Keratinocyte (primary cell): ENCODE results near the gene HSP90AA1. TPM values are rescaled to one million over a fixed set of nuclear protein-coding genes. Genes with fewer than 3 reads are reported as not detected.

Experiments
- DNase-seq: peaks from one replicate; pipeline ENCODE4 v3.0.0-alpha.2; 2011; ENCODE audit warnings: low read depth, missing footprints, low spot score
- FAIRE-seq: peaks from 2 replicates; lab custom pipeline; 2011; peaks lifted over from hg19 to GRCh38; lab: Jason Lieb, UNC
- H2AFZ ChIP-seq: 2 replicates; pipeline ENCODE4 v1.6.0; 2012; ENCODE audit warnings: low read length, control low read depth, inconsistent platforms; ENCODE audit not compliant: control insufficient read depth
- H3K27ac ChIP-seq: 2 replicates; pipeline ENCODE4 v1.5.1; 2011; ENCODE audit warnings: low read length; ENCODE audit not compliant: control insufficient read depth, insufficient read depth
- H3K27me3 ChIP-seq: 3 replicates; pipeline ENCODE4 v1.6.0; 2011; ENCODE audit warnings: low read length; ENCODE audit not compliant: control insufficient read depth, insufficient read depth; ENCODE audit errors: extremely low read depth
- H3K36me3 ChIP-seq, 2 experiments: 2 replicates in 1 of 2; 3 replicates in 1 of 2; pipeline ENCODE4 v1.5.1; 2011; ENCODE audit warnings: low read length in 2 of 2, mild to moderate bottlenecking in 1 of 2; ENCODE audit not compliant: control insufficient read depth in 2 of 2, insufficient read depth in 2 of 2; ENCODE audit errors: extremely low read depth in 1 of 2
- H3K4me1 ChIP-seq: 3 replicates; pipeline ENCODE4 v1.5.1; 2011; ENCODE audit warnings: low read length; ENCODE audit not compliant: control insufficient read depth, insufficient read depth; ENCODE audit errors: extremely low read depth
- H3K4me2 ChIP-seq: 3 replicates; pipeline ENCODE4 v1.6.0; 2011; ENCODE audit warnings: low read depth, low read length; ENCODE audit not compliant: control insufficient read depth, insufficient read depth; ENCODE audit errors: extremely low read depth
- H3K4me3 ChIP-seq, 3 experiments: fragments of 200-600 bp in 1 of 3; sonication (generic) in 1 of 3; 2 replicates in 2 of 3; 3 replicates in 1 of 3; pipeline ENCODE4 v1.5.1; 2011 to 2016; ENCODE audit warnings: low read length in 3 of 3, mild to moderate bottlenecking in 3 of 3, control low read depth in 2 of 3, inconsistent platforms in 1 of 3, low read depth in 1 of 3, mixed read lengths in 1 of 3, mixed run types in 1 of 3, moderate library complexity in 1 of 3; ENCODE audit not compliant: control insufficient read depth in 2 of 3, insufficient read depth in 2 of 3; ENCODE audit errors: extremely low read depth in 1 of 3
- H3K79me2 ChIP-seq: 2 replicates; pipeline ENCODE4 v1.6.0; 2012; ENCODE audit warnings: low read length; ENCODE audit not compliant: control insufficient read depth, insufficient read depth
- H3K9ac ChIP-seq: 3 replicates; pipeline ENCODE4 v1.6.0; 2011; ENCODE audit warnings: low read length; ENCODE audit not compliant: control insufficient read depth, insufficient read depth; ENCODE audit errors: extremely low read depth
- H3K9me1 ChIP-seq: 3 replicates; pipeline ENCODE4 v1.6.0; 2011; ENCODE audit warnings: low read length; ENCODE audit not compliant: control insufficient read depth, insufficient read depth; ENCODE audit errors: extremely low read depth
- H3K9me3 ChIP-seq: 2 replicates; pipeline ENCODE4 v1.5.1; 2012; ENCODE audit warnings: low read depth, low read length; ENCODE audit not compliant: control insufficient read depth
- H4K20me1 ChIP-seq: 3 replicates; pipeline ENCODE4 v1.6.0; 2011; ENCODE audit warnings: low read length; ENCODE audit not compliant: control insufficient read depth, insufficient read depth; ENCODE audit errors: extremely low read depth
- EZH2 ChIP-seq: IDR thresholded peaks from one replicate; pipeline ENCODE4 v1.6.1; 2012; ENCODE audit warnings: inconsistent platforms, mild to moderate bottlenecking, low read length, moderate library complexity
- dilution Hi-C: fragments of 300-500 bp; cut with MboI; formaldehyde crosslinking; loops from one replicate; pipeline ENCODE4 v1.7.0; 2020; ENCODE audit warnings: low sequenced_read_pairs; ENCODE audit not compliant: extremely low pct_ligation_motif_present
- polyA plus RNA-seq, 5 experiments: library from polyadenylated mRNA; depleted of rRNA in 3 of 5; stranded (reverse) in 3 of 5; stranded (forward) in 1 of 5; unstranded in 1 of 5; fragments of >200 nt; gene quantifications; 1 replicate in 1 of 5; 2 replicates in 3 of 5; 3 replicates in 1 of 5; pipeline versions ENCODE4 v1.2.1 to v1.2.3, GENCODE V29; 2011 to 2012; ENCODE audit warnings: missing spikeins in 2 of 5, low read depth in 1 of 5, low replicate concordance in 1 of 5
- TF ChIP-seq, protein P1 (sequence below), 3 experiments: IDR thresholded peaks in 1 of 3; conservative IDR thresholded peaks in 1 of 3; optimal IDR thresholded peaks in 1 of 3; 2 replicates in 2 of 3; 3 replicates in 1 of 3; pipeline versions ENCODE3 to v1.5.1; 2011; ENCODE audit warnings: low read length in 3 of 3, mild to moderate bottlenecking in 3 of 3, moderate library complexity in 2 of 3, control low read depth in 1 of 3, inconsistent platforms in 1 of 3; ENCODE audit not compliant: insufficient read depth in 2 of 3; ENCODE audit errors: extremely low read depth in 1 of 3

Gene HSP90AA1
- polyA plus RNA-seq, 1 donor (not counting 4 experiments of a cell fraction or from before 2014, with no cell fraction given) = 898 TPM

DNA sequence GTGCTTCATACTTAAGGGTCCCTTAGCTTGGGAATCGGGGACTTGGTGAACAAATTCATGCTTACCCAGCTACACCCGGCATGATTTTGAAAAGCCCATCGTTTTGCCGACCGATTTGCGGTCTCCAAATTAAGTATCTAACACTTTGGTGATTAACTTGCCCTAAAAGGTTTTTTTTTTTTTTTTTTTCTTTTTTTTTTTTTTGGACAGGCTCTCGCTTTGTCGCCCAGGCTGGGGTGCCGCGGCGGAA, 843 bp upstream of the HSP90AA1 start:
- Histone ChIP-seq H3K79me2 (peaks cover 41% of the 10 kb centered on the region), H3K9ac (peak overlapping the region; percentile 87), H4K20me1 (peaks cover 13% of the 10 kb centered on the region), H3K9me3 (no peaks in the 10 kb centered on the region), H3K27me3 (no peaks in the 10 kb centered on the region), H3K4me2 (peak overlapping the region; percentile 87), H3K4me1 (peaks cover 36% of the 10 kb centered on the region), H3K9me1 (no peaks in the 10 kb centered on the region), H3K36me3 (peaks cover 17 to 19% of the 10 kb centered on the region in 2 experiments), H3K27ac (peak overlapping the region; percentile 77), H3K4me3 (peak overlapping the region; percentile 59 to 77 (median 76)), H2AFZ (peak overlapping the region; percentile 62)
- DNase-seq (no peak), FAIRE-seq (no peak)
- TF ChIP-seq, protein P1, sequence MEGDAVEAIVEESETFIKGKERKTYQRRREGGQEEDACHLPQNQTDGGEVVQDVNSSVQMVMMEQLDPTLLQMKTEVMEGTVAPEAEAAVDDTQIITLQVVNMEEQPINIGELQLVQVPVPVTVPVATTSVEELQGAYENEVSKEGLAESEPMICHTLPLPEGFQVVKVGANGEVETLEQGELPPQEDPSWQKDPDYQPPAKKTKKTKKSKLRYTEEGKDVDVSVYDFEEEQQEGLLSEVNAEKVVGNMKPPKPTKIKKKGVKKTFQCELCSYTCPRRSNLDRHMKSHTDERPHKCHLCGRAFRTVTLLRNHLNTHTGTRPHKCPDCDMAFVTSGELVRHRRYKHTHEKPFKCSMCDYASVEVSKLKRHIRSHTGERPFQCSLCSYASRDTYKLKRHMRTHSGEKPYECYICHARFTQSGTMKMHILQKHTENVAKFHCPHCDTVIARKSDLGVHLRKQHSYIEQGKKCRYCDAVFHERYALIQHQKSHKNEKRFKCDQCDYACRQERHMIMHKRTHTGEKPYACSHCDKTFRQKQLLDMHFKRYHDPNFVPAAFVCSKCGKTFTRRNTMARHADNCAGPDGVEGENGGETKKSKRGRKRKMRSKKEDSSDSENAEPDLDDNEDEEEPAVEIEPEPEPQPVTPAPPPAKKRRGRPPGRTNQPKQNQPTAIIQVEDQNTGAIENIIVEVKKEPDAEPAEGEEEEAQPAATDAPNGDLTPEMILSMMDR (optimal IDR thresholded peaks at IDR 0.05 in 1 of 3, IDR thresholded peaks at IDR 0.05 in 1 of 3, conservative IDR thresholded peaks at IDR 0.05 in 1 of 3; ENCODE audit: extremely low read depth in 1 of 3, insufficient read depth in 2 of 3, low read length in 3 of 3) = no peak
- TF ChIP-seq EZH2 = no peak
- dilution Hi-C loops = no loop called here

DNA sequence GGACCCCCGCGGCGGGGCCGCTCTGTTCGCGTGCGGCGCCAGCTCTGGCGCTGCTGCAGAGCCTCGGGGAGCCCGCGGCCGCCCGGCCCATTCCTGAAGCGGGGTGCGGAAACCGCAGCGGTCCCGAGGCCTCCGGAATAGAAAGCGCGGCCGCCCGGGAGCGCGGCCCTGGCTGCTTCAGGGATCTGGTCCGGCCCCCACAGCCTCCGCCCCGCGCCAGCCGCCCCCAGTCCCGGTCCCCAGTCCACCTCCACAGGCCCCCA, 204 bp downstream of the HSP90AA1 start:
- TF ChIP-seq, protein P1 (optimal IDR thresholded peaks at IDR 0.05 in 1 of 3, IDR thresholded peaks at IDR 0.05 in 1 of 3, conservative IDR thresholded peaks at IDR 0.05 in 1 of 3; ENCODE audit: extremely low read depth in 1 of 3, insufficient read depth in 2 of 3, low read length in 3 of 3) = no peak
- TF ChIP-seq EZH2 = no peak
- dilution Hi-C loops = no loop called here
- peak overlapping the region; percentile 61 for H3K27ac ChIP-seq
- peaks cover 39% of the 10 kb centered on the region for H3K4me1 ChIP-seq
- H3K79me2 ChIP-seq = peaks cover 41% of the 10 kb centered on the region
- H3K36me3 ChIP-seq = peaks cover 21 to 22% of the 10 kb centered on the region in 2 experiments
- H2AFZ ChIP-seq = no peak overlapping the region
- H3K9me3 ChIP-seq = no peaks in the 10 kb centered on the region
- no peaks in the 10 kb centered on the region for H3K27me3 ChIP-seq
- H3K4me3 ChIP-seq = peak overlapping the region; percentile 74 to 87 (median 79)
- no peak overlapping the region for H3K4me2 ChIP-seq
- FAIRE-seq = no peak
- peaks cover 13% of the 10 kb centered on the region for H4K20me1 ChIP-seq
- DNase-seq = no peak
- H3K9me1 ChIP-seq = no peaks in the 10 kb centered on the region
- H3K9ac ChIP-seq = peak overlapping the region; percentile 82
